B cell (primary cell): ENCODE data around the gene IMMP2L. TPM values are rescaled to one million over a fixed set of nuclear protein-coding genes. Genes with fewer than 3 reads are reported as not detected.

Experiments used
- ATAC-seq: fragments of 200-7000 bp; cut with Tn5 transposase; one replicate; pipeline ENCODE4 v1.10.0; 2021; ENCODE audit warnings: low read depth, mild to moderate bottlenecking, moderate number of reproducible peaks, moderate library complexity
- CTCF ChIA-PET: fragments of 350-600 bp; sonication (Branson Sonifier 250); formaldehyde crosslinking; loops from one replicate; lab custom pipeline; 2021; ENCODE audit warnings: antibody characterized with exemption, inconsistent platforms; lab: Charles Lee
- POLR2A ChIA-PET: fragments of 350-600 bp; sonication (Branson Sonifier 250); formaldehyde crosslinking; loops from one replicate; lab custom pipeline; 2021; ENCODE audit warnings: antibody characterized with exemption; lab: Charles Lee
- DNase-seq: peaks from one replicate; pipeline ENCODE4 v3.0.0; 2013
- H2AFZ ChIP-seq: 2 replicates; pipeline ENCODE4 v1.6.1; 2012; ENCODE audit warnings: mild to moderate bottlenecking, low read depth, low read length; ENCODE audit not compliant: insufficient read depth, poor library complexity, severe bottlenecking
- H3K27ac ChIP-seq, 2 donors: 1 replicate in 1 of 2; 2 replicates in 1 of 2; pipeline ENCODE4 v1.5.1; 2012 to 2013; ENCODE audit warnings: low read length in 2 of 2, mild to moderate bottlenecking in 2 of 2, moderate library complexity in 1 of 2
- H3K27me3 ChIP-seq, 4 experiments: fragments of 200-600 bp in 1 of 4; sonication (generic) in 1 of 4; replicated peaks in 1 of 4; 1 replicate in 2 of 4; 2 replicates in 2 of 4; pipeline versions ENCODE4 v1.6.1 to v1.7.0; 2013 to 2016; ENCODE audit warnings: low read length in 3 of 4, mild to moderate bottlenecking in 2 of 4, mixed read lengths in 1 of 4, moderate library complexity in 1 of 4; ENCODE audit not compliant: insufficient read depth in 4 of 4, control insufficient read depth in 3 of 4; ENCODE audit errors: control extremely low read depth in 1 of 4
- H3K36me3 ChIP-seq, 2 experiments: replicated peaks in 1 of 2; 1 replicate in 1 of 2; 2 replicates in 1 of 2; pipeline versions ENCODE4 v1.6.1 to v1.7.1; 2013; ENCODE audit warnings: low read length in 1 of 2; ENCODE audit not compliant: insufficient read depth in 2 of 2, control insufficient read depth in 1 of 2; ENCODE audit errors: control extremely low read depth in 1 of 2, extremely low read depth in 1 of 2
- H3K4me1 ChIP-seq, 2 donors: fragments of 200-600 bp in 1 of 2; sonication (generic) in 1 of 2; 1 replicate in 1 of 2; 2 replicates in 1 of 2; pipeline versions ENCODE4 v1.5.1 to v1.6.1; 2013 to 2017; ENCODE audit warnings: low read length in 2 of 2; ENCODE audit not compliant: control insufficient read depth in 2 of 2, insufficient read depth in 2 of 2
- H3K4me2 ChIP-seq: replicated peaks from 2 replicates; pipeline ENCODE3; 2012; ENCODE audit warnings: mild to moderate bottlenecking, low read depth, low read length; ENCODE audit not compliant: poor library complexity, severe bottlenecking
- H3K4me3 ChIP-seq, 5 experiments: fragments of 200-600 bp in 1 of 5; sonication (generic) in 1 of 5; 1 replicate in 3 of 5; 2 replicates in 2 of 5; pipeline versions ENCODE4 v1.5.1 to v1.7.0; 2011 to 2016; ENCODE audit warnings: low read length in 4 of 5, mild to moderate bottlenecking in 4 of 5, low read depth in 2 of 5, control low read depth in 1 of 5, moderate library complexity in 1 of 5; ENCODE audit not compliant: insufficient read depth in 1 of 5; ENCODE audit errors: control extremely low read depth in 1 of 5, extremely low read depth in 1 of 5
- H3K79me2 ChIP-seq: fragments of 200-600 bp; sonication (generic); one replicate; pipeline ENCODE4 v1.6.0; 2016; ENCODE audit warnings: low read length; ENCODE audit not compliant: control insufficient read depth, insufficient read depth
- H3K9ac ChIP-seq: fragments of 200-600 bp; sonication (generic); 2 replicates; pipeline ENCODE4 v1.6.1; 2017; ENCODE audit warnings: mild to moderate bottlenecking, low read length, moderate library complexity
- H3K9me3 ChIP-seq, 3 donors: one replicate each; pipeline versions ENCODE4 v1.6.1 to v1.7.1; 2013; ENCODE audit warnings: low read length in 2 of 3; ENCODE audit not compliant: control insufficient read depth in 2 of 3, insufficient read depth in 1 of 3; ENCODE audit errors: control extremely low read depth in 1 of 3
- H4K20me1 ChIP-seq: 2 replicates; pipeline ENCODE4 v1.6.0; 2012; ENCODE audit warnings: mild to moderate bottlenecking, low read length; ENCODE audit not compliant: insufficient read depth, control insufficient read depth, poor library complexity, severe bottlenecking
- H3K27ac Mint-ChIP-seq: one replicate; pipeline ENCODE4 v1.8.0; 2021; ENCODE audit warnings: mixed read lengths
- H3K27me3 Mint-ChIP-seq: one replicate; pipeline ENCODE4 v1.8.0; 2021; ENCODE audit warnings: mixed read lengths
- H3K4me1 Mint-ChIP-seq: one replicate; pipeline ENCODE4 v1.8.0; 2021; ENCODE audit warnings: mixed read lengths
- H3K4me3 Mint-ChIP-seq: one replicate; pipeline ENCODE4 v1.8.0; 2021; ENCODE audit warnings: mixed read lengths
- H3K9me3 Mint-ChIP-seq: one replicate; pipeline ENCODE4 v1.8.0; 2022; ENCODE audit warnings: mixed read lengths; ENCODE audit not compliant: insufficient read depth
- CTCF ChIP-seq: fragments of 200-600 bp; IDR thresholded peaks from one replicate; pipeline ENCODE4 v1.8.0; 2022; ENCODE audit warnings: antibody characterized with exemption, mild to moderate bottlenecking
- EZH2 ChIP-seq: IDR thresholded peaks from 2 replicates; pipeline ENCODE4 v1.6.1; 2012; ENCODE audit warnings: borderline replicate concordance, low read depth, mild to moderate bottlenecking, moderate library complexity, low read length; ENCODE audit not compliant: insufficient read depth, poor library complexity, severe bottlenecking
- WGBS: methylation state at CpG from one replicate; pipeline ENCODE4 v1.1.5; 2013; ENCODE audit warnings: missing lambda C conversion rate; ENCODE audit not compliant: insufficient coverage; 5-methylcytosine and 5-hydroxymethylcytosine counted together
- intact Hi-C: fragments of 100-400 bp; cut with micrococcal nuclease; formaldehyde crosslinking; loops from one replicate; pipeline ENCODE4 v1.10.0; 2022
- polyA plus RNA-seq: library from polyadenylated mRNA; depleted of rRNA; stranded (reverse); fragments of >200 nt; gene quantifications from 2 replicates; pipeline ENCODE4 v1.2.3, GENCODE V29; 2012
- total RNA-seq, 2 donors: library from RNA; stranded (reverse); fragments of 120-200 nt in 1 of 2; gene quantifications; 1 replicate in 1 of 2; 2 replicates in 1 of 2; pipeline versions ENCODE4 v1.2.3 to v1.2.4, GENCODE V29; 2013 to 2022

IMMP2L gene
- total and polyA plus RNA-seq, 2 donors (not counting 1 experiment from before 2014, with no cell fraction given), result 3.8 to 34.2 TPM

- Histone ChIP-seq H2AFZ (no peak overlapping the region), H3K9ac (no peak overlapping the region), H3K79me2 (no peaks in the 10 kb centered on the region), H3K36me3 (no peaks in the 10 kb centered on the region), H4K20me1 (no peaks in the 10 kb centered on the region), H3K9me3 (peaks cover 0 to 3% (median under 1%) of the 10 kb centered on the region in 3 donors), H3K4me1 (no peaks in the 10 kb centered on the region), H3K4me3 (no peak overlapping the region), H3K27me3 (no peaks in the 10 kb centered on the region), H3K4me2 (no peak overlapping the region), H3K27ac (no peak overlapping the region)
- ChIA-PET CTCF (no interaction called here), POLR2A (no interaction called here)
- Mint-ChIP-seq H3K4me3 (no peak overlapping the region), H3K27ac (no peak overlapping the region), H3K4me1 (no peaks in the 10 kb centered on the region), H3K9me3 (no peaks in the 10 kb centered on the region), H3K27me3 (no peaks in the 10 kb centered on the region)
- intact Hi-C loops, result no loop called here
- TF ChIP-seq EZH2, result no peak
- no peak for TF ChIP-seq CTCF
- DNase-seq (no peak), ATAC-seq (no peak)
- WGBS, result 100% methylated on average over 6 of the region's 8 CpGs
These were observed 365.6 kb downstream of the IMMP2L start for GRCh38 chr7:111196655-111197054.

GRCh38 chr7:111192614-111193413, 369.5 kb downstream of the IMMP2L start:
- ChIA-PET POLR2A (no interaction called here), CTCF (no interaction called here)
- TF ChIP-seq CTCF, result no peak
- TF ChIP-seq EZH2, result no peak
- Histone ChIP-seq H3K4me1 (no peaks in the 10 kb centered on the region), H2AFZ (no peak overlapping the region), H3K9ac (no peak overlapping the region), H3K27me3 (no peaks in the 10 kb centered on the region), H4K20me1 (no peaks in the 10 kb centered on the region), H3K4me2 (no peak overlapping the region), H3K79me2 (no peaks in the 10 kb centered on the region), H3K9me3 (peaks cover 0 to 3% (median 0%) of the 10 kb centered on the region in 3 donors), H3K36me3 (no peaks in the 10 kb centered on the region), H3K4me3 (no peak overlapping the region), H3K27ac (no peak overlapping the region)
- intact Hi-C loops, result no loop called here
- Mint-ChIP-seq H3K4me1 (no peaks in the 10 kb centered on the region), H3K9me3 (peaks cover 7% of the 10 kb centered on the region), H3K27me3 (no peaks in the 10 kb centered on the region), H3K27ac (no peak overlapping the region), H3K4me3 (no peak overlapping the region)
- no CpG with 5 or more reads among the region's 3 CpGs for WGBS
- DNase-seq (no peak), ATAC-seq (no peak)
